ENCODE data around the gene PLEKHG3. TPM values are rescaled to one million over a fixed set of nuclear protein-coding genes. Genes with fewer than 3 reads are reported as not detected.

PLEKHG3 gene
- total RNA-seq, 1 experiment from 2014 or later: 11.2 TPM

- DNase-seq (ENCODE audit: low spot score): peak; percentile 75
Observed at GRCh38 chr14:64726585-64726890, 22.3 kb downstream of the PLEKHG3 start.

GRCh38 chr14:64727551-64728071 lies 23.4 kb downstream of the PLEKHG3 start:
- DNase-seq (ENCODE audit: low spot score): no peak

GRCh38 chr14:64728106-64728505 lies 23.9 kb downstream of the PLEKHG3 start:
- DNase-seq (ENCODE audit: low spot score): no peak

- DNase-seq (ENCODE audit: low spot score): no peak
Observed at GRCh38 chr14:64728856-64729255, 24.6 kb downstream of the PLEKHG3 start.

GRCh38 chr14:64729386-64730060 lies 25.3 kb downstream of the PLEKHG3 start:
- no peak for DNase-seq (ENCODE audit: low spot score)

- no peak for DNase-seq (ENCODE audit: low spot score)
Observed at GRCh38 chr14:64730061-64730440, 25.8 kb downstream of the PLEKHG3 start.

- DNase-seq (ENCODE audit: low spot score): no peak
Observed at GRCh38 chr14:64730681-64731080, 26.5 kb downstream of the PLEKHG3 start.

GRCh38 chr14:64731141-64731581 lies 26.9 kb downstream of the PLEKHG3 start:
- DNase-seq (ENCODE audit: low spot score): no peak

GRCh38 chr14:64732066-64732465 lies 27.8 kb downstream of the PLEKHG3 start:
- DNase-seq (ENCODE audit: low spot score): no peak

- DNase-seq (ENCODE audit: low spot score): no peak
Observed at GRCh38 chr14:64732536-64733120, 28.4 kb downstream of the PLEKHG3 start.

GRCh38 chr14:64733321-64733720 lies 29.1 kb downstream of the PLEKHG3 start:
- no peak for DNase-seq (ENCODE audit: low spot score)

- no peak for DNase-seq (ENCODE audit: low spot score)
Observed at GRCh38 chr14:64733899-64734298, 29.7 kb downstream of the PLEKHG3 start.

- no peak for DNase-seq (ENCODE audit: low spot score)
Observed at GRCh38 chr14:64734990-64735389, 30.8 kb downstream of the PLEKHG3 start.

GRCh38 chr14:64736271-64737169 lies 32.3 kb downstream of the PLEKHG3 start:
- DNase-seq (ENCODE audit: low spot score): no peak

- DNase-seq (ENCODE audit: low spot score): no peak
Observed at GRCh38 chr14:64737391-64738280, 33.4 kb downstream of the PLEKHG3 start.

GRCh38 chr14:64738281-64738804 lies 34.1 kb downstream of the PLEKHG3 start:
- DNase-seq (ENCODE audit: low spot score): no peak

- no peak for DNase-seq (ENCODE audit: low spot score)
Observed at GRCh38 chr14:64741200-64741599, 37.0 kb downstream of the PLEKHG3 start.

GRCh38 chr14:64741961-64742360 lies 37.7 kb downstream of the PLEKHG3 start:
- no peak for DNase-seq (ENCODE audit: low spot score)

GRCh38 chr14:64743061-64743460 lies 38.8 kb downstream of the PLEKHG3 start:
- DNase-seq (ENCODE audit: low spot score): no peak

GRCh38 chr14:64745511-64746091 lies 41.4 kb downstream of the PLEKHG3 start:
- peak; percentile 38 for DNase-seq (ENCODE audit: low spot score)
